ENCODE data around the gene RAB5A.
"Not testable (repeated sequence)": the region's sequence is repeated elsewhere in the genome, so short reads cannot be mapped to it uniquely, and the experiment has no call there.

Gene RAB5A

DNA sequence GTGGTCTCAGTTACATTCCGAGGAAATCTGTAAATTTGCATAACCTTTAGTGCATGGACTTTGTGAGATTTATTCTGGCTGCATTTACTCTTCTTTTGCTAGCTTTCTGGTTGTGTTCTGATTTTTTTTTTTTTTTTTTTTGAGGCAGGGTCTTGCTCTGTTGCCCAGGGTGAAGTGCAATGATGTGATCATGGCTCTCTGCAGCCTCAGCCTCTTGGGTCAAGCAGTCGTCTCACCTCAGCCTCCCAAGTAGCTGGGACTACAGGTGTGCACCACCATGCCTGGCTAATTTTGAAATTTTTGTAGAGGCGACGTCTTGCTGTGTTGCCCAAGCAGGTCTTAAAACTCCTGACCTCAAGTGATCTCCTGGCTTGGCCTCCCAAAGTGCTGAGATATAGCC is 12.6 kb downstream of the RAB5A start:
- POLR2A ChIA-PET = interaction anchor here (0.6 kb wide), 1 partner anchor 1068 kb away, joined by 3 read pairs; no protein-coding TSS in a partner anchor
- DNase-seq (ENCODE audit: extremely low spot score) = no peak
- TF ChIP-seq CTCF (IDR thresholded peaks at IDR 0.05; ENCODE audit: control extremely low read depth, extremely low read depth, low read depth, missing control alignments) = no peak
- CTCF ChIA-PET = no interaction called here

DNA sequence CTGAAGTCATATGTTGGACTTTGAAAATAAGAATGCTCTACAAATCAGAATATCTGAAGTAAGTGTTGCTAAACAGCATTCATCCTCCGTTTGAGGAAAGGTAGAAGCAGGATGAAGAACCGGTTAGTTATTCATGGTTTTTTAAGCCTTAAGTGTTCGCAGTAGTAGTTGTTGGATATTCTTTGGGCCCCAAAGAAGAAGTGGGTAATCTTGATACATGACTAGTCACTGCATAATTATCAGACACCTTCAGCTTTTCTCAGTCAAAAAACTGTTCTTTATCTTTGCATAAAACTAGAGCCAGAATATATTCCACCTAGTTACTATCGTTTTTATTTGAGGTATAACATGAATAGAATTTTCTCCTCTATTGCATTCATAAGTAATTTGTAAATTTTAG is 13.8 kb downstream of the RAB5A start:
- CTCF ChIA-PET = no interaction called here
- DNase-seq (ENCODE audit: extremely low spot score) = no peak
- TF ChIP-seq CTCF (IDR thresholded peaks at IDR 0.05; ENCODE audit: control extremely low read depth, extremely low read depth, low read depth, missing control alignments) = no peak
- POLR2A ChIA-PET = interaction anchor here (0.6 kb wide), 1 partner anchor 54 kb away, joined by 6 read pairs; no protein-coding TSS in a partner anchor

DNA sequence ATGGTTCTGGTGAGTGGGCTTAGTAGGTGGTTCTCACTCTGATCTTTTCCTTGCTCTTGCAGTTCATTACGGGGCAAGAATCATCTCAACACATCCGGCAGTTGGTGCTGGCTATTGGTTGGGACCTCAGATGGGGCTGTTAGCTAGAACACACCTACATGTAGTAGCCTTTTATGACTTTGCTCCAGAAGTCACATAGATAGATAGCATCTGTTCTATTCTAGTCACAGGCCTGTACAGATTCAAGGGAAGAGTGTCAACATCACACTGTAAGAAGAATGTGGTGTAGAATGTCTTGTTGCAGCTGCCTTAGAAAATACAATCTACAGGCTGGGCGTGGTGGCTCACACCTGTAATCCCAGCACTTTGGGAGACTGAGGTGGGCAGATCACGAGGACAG is 15.1 kb downstream of the RAB5A start:
- POLR2A ChIA-PET = no interaction called here

DNA sequence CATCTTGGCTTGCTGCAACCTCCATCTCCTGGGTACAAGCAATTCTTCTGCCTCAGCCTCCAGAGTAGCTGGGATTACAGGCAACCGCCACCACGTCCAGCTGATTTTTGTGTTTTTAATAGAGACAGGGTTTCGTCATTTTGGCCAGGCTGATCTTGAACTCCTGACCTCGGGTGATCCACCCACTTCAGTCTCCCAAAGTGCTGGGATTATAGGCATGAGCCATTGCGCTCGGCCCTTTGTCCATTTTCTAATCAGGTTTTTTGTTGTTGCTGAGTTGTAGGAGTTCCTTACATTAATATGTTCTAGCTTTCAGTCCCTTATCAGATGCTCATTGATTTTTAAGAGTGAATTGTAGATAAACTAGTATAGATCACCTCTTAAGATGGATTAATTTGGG is 20.3 kb downstream of the RAB5A start:
- DNase-seq (ENCODE audit: extremely low spot score) = no peak
- ChIA-PET POLR2A (no interaction called here), CTCF (no interaction called here)
- TF ChIP-seq CTCF (IDR thresholded peaks at IDR 0.05; ENCODE audit: control extremely low read depth, extremely low read depth, low read depth, missing control alignments) = no peak

More for the DNA sequence above, 15.1 kb downstream of the RAB5A start:
- CTCF ChIA-PET = no interaction called here
- TF ChIP-seq CTCF (IDR thresholded peaks at IDR 0.05; ENCODE audit: control extremely low read depth, extremely low read depth, low read depth, missing control alignments) = no peak
- DNase-seq (ENCODE audit: extremely low spot score) = no peak

- ChIA-PET CTCF (no interaction called here), POLR2A (no interaction called here)
- DNase-seq (ENCODE audit: extremely low spot score) = no peak
- TF ChIP-seq CTCF (IDR thresholded peaks at IDR 0.05; ENCODE audit: control extremely low read depth, extremely low read depth, low read depth, missing control alignments) = no peak
Observed at GRCh38 chr3:19967812-19968211, 20.9 kb downstream of the RAB5A start.

DNA sequence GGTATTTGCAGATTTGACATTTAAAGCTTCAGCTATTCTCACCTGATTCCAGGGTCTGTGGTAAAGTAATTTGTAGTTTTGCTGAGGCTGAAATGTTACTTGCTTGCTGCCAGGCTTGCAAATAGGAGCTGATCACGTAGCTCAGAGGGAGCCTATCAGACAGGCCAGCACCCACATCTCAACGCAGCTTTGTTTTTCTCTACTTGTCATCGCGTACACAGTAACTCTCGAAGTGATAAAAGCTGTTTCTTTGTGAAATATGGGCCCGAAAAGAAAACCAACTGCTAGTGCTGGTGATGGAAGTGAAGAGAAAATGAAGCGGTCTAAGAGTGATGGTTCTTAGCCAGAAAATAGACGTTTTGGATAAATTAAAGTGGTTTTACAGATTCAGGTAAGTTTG is 23.4 kb downstream of the RAB5A start:
- CTCF ChIA-PET = interaction anchor here (1.9 kb wide), 1 partner anchor 17 kb away, joined by 6 read pairs; no protein-coding TSS in a partner anchor
- DNase-seq (ENCODE audit: extremely low spot score) = no peak
- TF ChIP-seq CTCF (IDR thresholded peaks at IDR 0.05; ENCODE audit: control extremely low read depth, extremely low read depth, low read depth, missing control alignments) = no peak
- POLR2A ChIA-PET = no interaction called here

DNA sequence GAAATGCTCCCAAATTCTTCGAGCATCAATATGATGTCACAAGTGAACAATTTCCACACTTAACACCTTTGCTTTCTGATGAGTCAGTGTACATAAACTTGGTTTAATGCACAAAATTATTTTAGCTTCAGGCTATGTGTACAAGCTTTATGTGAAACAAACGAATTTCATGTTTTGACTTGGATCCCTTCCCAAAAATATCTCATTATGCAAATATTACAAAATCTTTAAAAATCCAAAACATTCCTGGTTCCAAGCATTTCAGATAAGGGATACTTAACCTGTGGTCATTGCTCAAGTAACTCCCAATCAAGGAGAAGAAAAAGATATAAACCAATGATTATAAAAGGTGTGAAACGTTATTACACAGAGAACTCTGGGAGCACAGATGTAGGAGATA is 25.2 kb downstream of the RAB5A start:
- ChIA-PET POLR2A (no interaction called here), CTCF (interaction anchor here (0.9 to 1.3 kb wide), 2 partner anchors 10 to 11 kb away, joined by 3 read pairs; no protein-coding TSS in a partner anchor)
- no peak for DNase-seq (ENCODE audit: extremely low spot score)
- TF ChIP-seq CTCF (IDR thresholded peaks at IDR 0.05; ENCODE audit: control extremely low read depth, extremely low read depth, low read depth, missing control alignments) = no peak

DNA sequence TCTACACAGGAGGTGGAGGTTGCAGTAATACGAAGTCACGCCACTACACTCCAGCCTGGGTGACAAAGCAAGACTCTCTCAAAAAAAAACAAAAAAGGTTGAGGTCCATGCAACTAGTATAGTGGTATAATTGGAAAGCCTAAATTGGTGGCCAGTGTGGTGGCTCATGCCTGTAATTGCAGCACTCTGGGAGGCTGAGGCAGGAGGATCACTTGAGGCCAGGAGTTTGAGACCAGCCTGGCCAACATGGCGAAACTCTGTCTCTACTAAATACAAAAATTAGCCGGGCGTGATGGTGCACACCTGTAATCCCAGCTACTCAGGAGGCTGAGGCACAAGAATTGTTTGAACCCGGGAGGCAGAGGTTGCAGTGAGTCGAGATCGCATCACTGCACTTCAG is 42.0 kb downstream of the RAB5A start:
- POLR2A ChIA-PET; DNase-seq (ENCODE audit: extremely low spot score): not testable (repeated sequence)
- CTCF ChIA-PET = interaction anchor here (0.8 kb wide), 1 partner anchor 210 kb away, joined by 4 read pairs; no protein-coding TSS in a partner anchor

All from GM10248 (cell line).